ENCODE data around the gene MPIG6B.

MPIG6B gene

DNA sequence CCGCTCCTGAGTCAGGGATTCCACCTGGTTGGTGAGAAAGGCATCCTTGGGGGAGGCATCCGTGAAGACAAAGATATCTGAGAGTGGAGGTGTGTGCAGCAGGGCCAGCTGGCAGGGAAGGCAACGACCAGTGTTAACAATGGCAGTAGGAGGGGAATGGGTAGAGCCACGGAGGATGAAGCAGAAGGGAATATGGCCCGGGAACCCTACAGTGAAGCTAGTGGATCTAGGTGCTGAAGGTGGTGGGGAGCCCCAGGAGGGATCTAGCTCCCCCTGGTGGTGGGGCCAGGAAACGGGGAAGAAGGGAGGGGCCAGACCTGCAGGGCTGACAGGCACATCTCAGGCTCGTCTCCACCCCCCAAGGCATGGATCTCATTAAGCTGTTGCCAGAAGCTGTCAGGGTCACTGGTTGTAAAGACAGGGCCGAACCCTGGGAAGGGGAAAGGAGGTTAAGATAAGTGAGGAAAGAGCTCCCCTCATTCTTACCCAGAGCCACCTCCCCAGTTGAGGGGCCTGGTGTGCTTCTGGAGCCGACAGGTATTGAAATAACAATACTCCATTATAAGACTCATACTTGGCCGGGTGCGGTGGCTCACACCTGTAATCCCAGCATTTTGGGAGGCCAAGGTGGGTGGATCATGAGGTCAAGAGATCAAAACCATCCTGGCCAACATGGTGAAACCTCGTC, 46.7 kb downstream of the MPIG6B start:
- ChIA-PET CTCF (interaction anchor here (0.7 to 4.0 kb wide), 41 partner anchors 10 to 228 kb away, joined by 3 to 73 read pairs (median 5); partner anchors contain the start of genes CLIC1, DDAH2, DDX39B and GPANK1), POLR2A (interaction anchor here (0.8 to 1.6 kb wide), 4 partner anchors 11 to 45 kb away, joined by 3 read pairs; partner anchors contain the start of genes HSPA1A, HSPA1L, MSH5 and VARS1)

DNA sequence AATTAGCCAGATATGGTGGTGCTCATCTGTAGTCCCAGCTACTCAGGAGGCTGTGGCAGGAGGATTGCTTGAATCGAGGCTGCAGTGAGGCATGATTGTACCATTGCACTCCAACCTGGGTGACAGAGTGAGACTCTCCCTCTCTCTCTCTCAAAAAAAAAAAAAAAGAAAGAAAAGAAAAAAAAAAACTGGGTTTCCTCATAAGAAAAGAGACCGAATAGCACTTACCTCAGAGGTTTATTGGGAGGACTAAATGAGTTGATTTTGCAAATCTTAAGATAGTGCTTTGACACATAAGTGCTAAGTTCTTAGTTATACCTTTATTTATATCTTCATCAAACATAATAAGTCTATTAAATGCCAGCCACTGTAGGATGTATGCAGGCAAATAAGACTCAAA, 47.7 kb downstream of the MPIG6B start:
- DNase-seq (ENCODE audit: extremely low spot score): no peak
- TF ChIP-seq, protein P1, sequence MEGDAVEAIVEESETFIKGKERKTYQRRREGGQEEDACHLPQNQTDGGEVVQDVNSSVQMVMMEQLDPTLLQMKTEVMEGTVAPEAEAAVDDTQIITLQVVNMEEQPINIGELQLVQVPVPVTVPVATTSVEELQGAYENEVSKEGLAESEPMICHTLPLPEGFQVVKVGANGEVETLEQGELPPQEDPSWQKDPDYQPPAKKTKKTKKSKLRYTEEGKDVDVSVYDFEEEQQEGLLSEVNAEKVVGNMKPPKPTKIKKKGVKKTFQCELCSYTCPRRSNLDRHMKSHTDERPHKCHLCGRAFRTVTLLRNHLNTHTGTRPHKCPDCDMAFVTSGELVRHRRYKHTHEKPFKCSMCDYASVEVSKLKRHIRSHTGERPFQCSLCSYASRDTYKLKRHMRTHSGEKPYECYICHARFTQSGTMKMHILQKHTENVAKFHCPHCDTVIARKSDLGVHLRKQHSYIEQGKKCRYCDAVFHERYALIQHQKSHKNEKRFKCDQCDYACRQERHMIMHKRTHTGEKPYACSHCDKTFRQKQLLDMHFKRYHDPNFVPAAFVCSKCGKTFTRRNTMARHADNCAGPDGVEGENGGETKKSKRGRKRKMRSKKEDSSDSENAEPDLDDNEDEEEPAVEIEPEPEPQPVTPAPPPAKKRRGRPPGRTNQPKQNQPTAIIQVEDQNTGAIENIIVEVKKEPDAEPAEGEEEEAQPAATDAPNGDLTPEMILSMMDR (IDR thresholded peaks at IDR 0.05; ENCODE audit: control extremely low read depth, extremely low read depth, low read depth, missing control alignments): no peak
- POLR2A ChIA-PET: no interaction called here
- CTCF ChIA-PET: interaction anchor here (1.0 to 4.0 kb wide), 16 partner anchors 9 to 196 kb away, joined by 3 to 73 read pairs (median 12); partner anchors contain the start of genes CLIC1, DDAH2, LSM2 and MSH5

More for the DNA sequence above, 46.7 kb downstream of the MPIG6B start:
- TF ChIP-seq, protein P1 (IDR thresholded peaks at IDR 0.05; ENCODE audit: control extremely low read depth, extremely low read depth, low read depth, missing control alignments): peak; percentile 69
- DNase-seq (ENCODE audit: extremely low spot score): peak; percentile 92

DNA sequence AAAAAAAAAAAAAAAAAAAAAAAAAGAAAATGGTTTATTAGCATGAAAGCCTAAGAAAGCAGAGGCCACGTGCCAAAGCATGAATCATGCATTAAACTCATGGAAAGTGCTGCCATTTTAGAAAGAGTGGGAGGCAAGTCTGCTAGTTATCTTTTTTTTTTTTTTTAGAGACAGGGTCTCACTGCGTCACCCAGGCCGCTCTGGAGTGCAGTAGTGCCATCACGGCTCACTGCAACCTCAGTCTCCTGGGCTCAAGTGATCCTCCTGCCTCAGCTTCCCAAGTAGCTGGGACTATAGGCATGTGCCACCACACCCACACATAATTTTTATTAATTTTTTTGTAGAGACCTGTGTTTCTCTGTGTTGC, 48.8 kb downstream of the MPIG6B start:
- TF ChIP-seq, protein P1 (IDR thresholded peaks at IDR 0.05; ENCODE audit: control extremely low read depth, extremely low read depth, low read depth, missing control alignments): no peak
- DNase-seq (ENCODE audit: extremely low spot score): no peak
- ChIA-PET POLR2A (interaction anchor here (0.7 to 1.4 kb wide), 2 partner anchors 24 to 207 kb away, joined by 4 read pairs; partner anchors contain the start of gene VARS1), CTCF (interaction anchor here (1.0 to 4.0 kb wide), 5 partner anchors 19 to 59 kb away, joined by 3 to 73 read pairs (median 4); partner anchors contain the start of genes CLIC1, MSH5 and VARS1)

DNA sequence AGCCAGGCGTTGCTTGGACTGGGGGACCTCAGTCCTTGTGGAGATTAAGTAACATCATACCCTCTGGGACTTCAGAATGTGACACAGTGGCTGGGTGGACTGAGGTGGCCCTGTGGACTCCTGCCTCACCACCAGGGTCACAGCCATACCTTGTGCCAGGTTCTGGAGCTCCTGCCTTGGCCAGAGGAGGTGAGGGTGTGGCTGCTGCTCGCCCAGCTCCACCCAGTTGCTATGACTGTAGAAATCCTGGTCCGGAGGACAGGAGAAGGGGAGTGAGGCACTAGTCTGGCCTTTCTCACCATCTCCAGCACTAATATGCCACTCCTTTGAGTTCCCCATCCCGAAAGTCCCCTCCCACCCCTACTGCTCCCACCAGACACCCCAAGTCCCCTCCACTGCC, 52.0 kb downstream of the MPIG6B start:
- ChIA-PET CTCF (interaction anchor here (1.0 to 2.8 kb wide), 7 partner anchors 9 to 349 kb away, joined by 3 to 10 read pairs (median 4); partner anchors contain the start of gene LSM2), POLR2A (interaction anchor here (0.7 kb wide), 1 partner anchor 407 kb away, joined by 6 read pairs; no protein-coding TSS in a partner anchor)
- TF ChIP-seq, protein P1 (IDR thresholded peaks at IDR 0.05; ENCODE audit: control extremely low read depth, extremely low read depth, low read depth, missing control alignments): no peak
- no peak for DNase-seq (ENCODE audit: extremely low spot score)

DNA sequence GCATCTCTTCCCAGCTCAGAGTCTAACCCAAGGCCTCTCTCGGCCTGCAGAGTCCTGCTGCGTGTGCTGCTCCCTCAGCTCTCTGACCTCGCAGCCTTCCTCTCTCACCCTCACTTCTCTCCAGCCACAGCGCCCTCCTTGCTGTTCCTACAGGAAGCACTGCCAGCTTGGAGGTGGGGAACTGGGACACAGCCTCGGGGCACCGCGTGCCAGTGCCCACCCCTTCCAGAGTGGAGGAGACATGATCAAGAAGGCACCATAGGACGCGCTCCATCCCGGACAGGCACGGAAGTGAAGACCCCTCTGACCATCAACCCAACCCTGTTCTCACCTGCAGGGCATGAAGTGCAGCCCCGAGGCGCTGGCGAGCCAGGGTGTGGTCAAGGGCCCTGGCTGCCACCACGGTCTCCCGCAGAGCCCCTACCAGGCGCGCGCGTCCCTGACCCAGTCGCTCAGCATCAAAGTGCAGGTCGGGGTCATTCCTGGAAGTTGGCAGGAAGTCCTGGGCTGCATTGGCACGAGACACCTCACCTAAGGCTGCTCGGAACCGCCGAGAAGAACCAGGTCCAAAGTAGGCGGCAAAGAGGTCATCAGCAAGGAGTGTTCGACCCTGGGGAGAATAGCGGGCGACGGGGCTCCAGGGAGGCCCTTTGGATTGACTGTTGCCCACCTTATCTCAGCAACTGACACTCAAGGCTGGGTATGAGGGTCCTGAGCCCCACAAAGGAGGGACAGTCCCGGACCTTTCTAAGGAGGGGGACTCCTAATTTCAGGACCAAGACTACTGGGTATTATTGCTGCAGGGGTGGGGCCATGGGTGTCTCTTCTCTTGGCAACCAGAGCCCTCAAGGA, 52.7 kb downstream of the MPIG6B start:
- CTCF ChIA-PET: interaction anchor here (1.0 to 2.8 kb wide), 5 partner anchors 8 to 349 kb away, joined by 3 to 10 read pairs (median 4); no protein-coding TSS in a partner anchor
- POLR2A ChIA-PET: interaction anchor here (0.7 kb wide), 1 partner anchor 406 kb away, joined by 6 read pairs; no protein-coding TSS in a partner anchor
- TF ChIP-seq, protein P1 (IDR thresholded peaks at IDR 0.05; ENCODE audit: control extremely low read depth, extremely low read depth, low read depth, missing control alignments): no peak
- DNase-seq (ENCODE audit: extremely low spot score): no peak
